Liver (tissue), 9 donors: ENCODE measurements around the gene CTXN1. TPM values are rescaled to one million over a fixed set of nuclear protein-coding genes. Genes with fewer than 3 reads are reported as not detected.

Experiments used
- DNase-seq: peaks from one replicate; pipeline ENCODE4 v3.0.0-alpha.2; 2017; ENCODE audit warnings: low spot score
- H3K27ac ChIP-seq, 2 donors: one replicate each; pipeline ENCODE4 v1.7.0; 2013; ENCODE audit warnings: inconsistent platforms in 2 of 2, low read length in 2 of 2, control low read depth in 1 of 2, low read depth in 1 of 2, mild to moderate bottlenecking in 1 of 2
- H3K27me3 ChIP-seq, 4 donors: one replicate each; pipeline versions ENCODE4 v1.6.1 to v1.7.0; 2013; ENCODE audit warnings: low read length in 3 of 4, inconsistent platforms in 1 of 4, mild to moderate bottlenecking in 1 of 4, moderate library complexity in 1 of 4; ENCODE audit not compliant: control insufficient read depth in 4 of 4, insufficient read depth in 4 of 4
- H3K36me3 ChIP-seq, 4 donors: one replicate each; pipeline versions ENCODE4 v1.6.1 to v1.7.0; 2013; ENCODE audit warnings: low read length in 3 of 4, mild to moderate bottlenecking in 3 of 4, low read depth in 1 of 4, moderate library complexity in 1 of 4; ENCODE audit not compliant: control insufficient read depth in 4 of 4, insufficient read depth in 3 of 4
- H3K4me1 ChIP-seq, 4 donors: one replicate each; pipeline versions ENCODE4 v1.6.1 to v1.7.0; 2013; ENCODE audit warnings: low read length in 3 of 4, mild to moderate bottlenecking in 3 of 4, moderate library complexity in 1 of 4; ENCODE audit not compliant: control insufficient read depth in 4 of 4, insufficient read depth in 4 of 4
- H3K4me3 ChIP-seq, 3 donors: one replicate each; pipeline versions ENCODE4 v1.6.1 to v1.7.0; 2013; ENCODE audit warnings: low read length in 3 of 3, control low read depth in 1 of 3, low read depth in 1 of 3, mild to moderate bottlenecking in 1 of 3
- H3K9ac ChIP-seq, 2 donors: one replicate each; pipeline ENCODE4 v1.7.0; 2013; ENCODE audit warnings: low read length in 2 of 2, mild to moderate bottlenecking in 2 of 2, moderate library complexity in 2 of 2, control low read depth in 1 of 2, low read depth in 1 of 2
- H3K9me3 ChIP-seq, 4 donors: one replicate each; pipeline versions ENCODE4 v1.6.1 to v1.7.0; 2013; ENCODE audit warnings: low read length in 3 of 4; ENCODE audit not compliant: control insufficient read depth in 4 of 4
- ATF3 ChIP-seq: IDR thresholded peaks from 2 replicates; pipeline ENCODE4 v1.6.1; 2016; ENCODE audit warnings: antibody characterized with exemption
- CTCF ChIP-seq: fragments of 150-350 bp; IDR thresholded peaks from 2 replicates; pipeline ENCODE4 v1.5.1; 2017; ENCODE audit warnings: improper control_type of control experiment, low read depth, low read length; ENCODE audit not compliant: missing input control
- EGR1 ChIP-seq, 2 donors: IDR thresholded peaks; 2 replicates each; pipeline ENCODE4 v1.6.1; 2016 to 2018; ENCODE audit warnings: antibody characterized with exemption in 2 of 2, low read depth in 2 of 2
- FOXA2 ChIP-seq: IDR thresholded peaks from 2 replicates; pipeline ENCODE4 v1.6.1; 2016; ENCODE audit warnings: antibody characterized with exemption
- GABPA ChIP-seq, 2 donors: IDR thresholded peaks in 1 of 2; conservative IDR thresholded peaks in 1 of 2; 2 replicates each; pipeline ENCODE4 v1.6.1; 2016; ENCODE audit warnings: antibody characterized with exemption in 2 of 2, mild to moderate bottlenecking in 1 of 2, moderate library complexity in 1 of 2
- HNF4A ChIP-seq, 2 donors: conservative IDR thresholded peaks; 2 replicates each; pipeline ENCODE4 v1.6.1; 2016; ENCODE audit warnings: antibody characterized with exemption in 2 of 2, mild to moderate bottlenecking in 2 of 2
- JUND ChIP-seq, 2 donors: IDR thresholded peaks; 2 replicates each; pipeline ENCODE4 v1.6.1; 2016; ENCODE audit warnings: antibody characterized with exemption in 2 of 2
- NR2F2 ChIP-seq: IDR thresholded peaks from 2 replicates; pipeline ENCODE4 v1.6.1; 2016; ENCODE audit warnings: antibody characterized with exemption
- RAD21 ChIP-seq, 2 donors: IDR thresholded peaks; 2 replicates each; pipeline ENCODE4 v1.6.1; 2016; ENCODE audit warnings: antibody characterized with exemption in 2 of 2, mild to moderate bottlenecking in 2 of 2
- RXRA ChIP-seq, 2 donors: IDR thresholded peaks; 2 replicates each; pipeline ENCODE4 v1.6.1; 2017 to 2018; ENCODE audit warnings: antibody characterized with exemption in 2 of 2, mild to moderate bottlenecking in 1 of 2
- SP1 ChIP-seq: IDR thresholded peaks from 2 replicates; pipeline ENCODE4 v1.6.1; 2018; ENCODE audit warnings: antibody characterized with exemption, mild to moderate bottlenecking
- TAF1 ChIP-seq: conservative IDR thresholded peaks from 2 replicates; pipeline ENCODE4 v1.6.1; 2016; ENCODE audit warnings: antibody characterized with exemption, mild to moderate bottlenecking
- YY1 ChIP-seq: IDR thresholded peaks from 2 replicates; pipeline ENCODE4 v1.6.1; 2016; ENCODE audit warnings: antibody characterized with exemption, mild to moderate bottlenecking
- WGBS: extraction: QIAGEN DNeasy Blood & Tissue Kit; methylation state at CpG from one replicate; pipeline ENCODE4 v1.1.7; 2013; 5-methylcytosine and 5-hydroxymethylcytosine counted together
- polyA plus RNA-seq, 2 donors: library from polyadenylated mRNA; stranded (reverse) in 1 of 2; unstranded in 1 of 2; fragments of 200-250 nt in 1 of 2; fragments of >200 nt in 1 of 2; fragmentation: Nextera tagmentation in 1 of 2; extraction: Ambion mirVana in 1 of 2; gene quantifications; one replicate each; pipeline versions ENCODE4 v1.2.1 to v1.2.3, GENCODE V29; 2013 to 2015
- total RNA-seq, 2 donors: library from RNA; depleted of rRNA; stranded (reverse); fragments of >200 nt; gene quantifications; one replicate each; pipeline ENCODE4 v1.2.3, GENCODE V29; 2014
- TF ChIP-seq, protein P1 (sequence below): IDR thresholded peaks from 2 replicates; pipeline ENCODE4 v1.6.1; 2016; ENCODE audit warnings: antibody characterized with exemption
- TF ChIP-seq, protein P2 (sequence below): IDR thresholded peaks from 2 replicates; pipeline ENCODE4 v1.6.1; 2016; ENCODE audit warnings: antibody characterized with exemption, mild to moderate bottlenecking
- TF ChIP-seq, protein P3 (sequence below): IDR thresholded peaks from 2 replicates; pipeline ENCODE4 v1.6.1; 2016; ENCODE audit warnings: antibody characterized with exemption
- donor health status: healthy.
- donor health status: healthy.
- donor health status: healthy.
- donor health status: healthy.
- donor health status: healthy.

CTXN1 gene
- total and polyA plus RNA-seq, 4 donors = 0.07 to 0.14 (median 0.08) TPM; not detected in 1

DNA sequence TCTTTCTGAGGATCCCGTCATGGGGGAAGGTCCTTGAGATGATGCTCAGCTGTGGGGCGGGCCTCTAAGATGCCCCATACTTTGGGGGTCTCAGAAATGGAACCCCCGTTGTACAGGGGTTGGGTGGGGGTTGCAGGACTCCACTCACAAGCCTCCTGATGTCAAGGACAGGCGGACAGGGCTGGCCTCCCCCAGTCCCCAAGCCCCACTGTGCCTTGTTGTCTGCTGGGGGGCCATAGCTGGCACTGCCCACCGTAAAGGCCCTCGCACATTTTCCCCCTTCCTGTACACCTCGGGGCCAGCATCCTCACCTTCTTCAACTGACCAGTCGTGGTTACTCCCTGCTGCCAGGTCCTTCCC, 3.1 kb downstream of the CTXN1 start:
- peaks cover 18 to 43% (median 29%) of the 10 kb centered on the region in 4 donors for H3K4me1 ChIP-seq
- 92% methylated on average over 8 of the region's 8 CpGs for WGBS
- no peak overlapping the region for H3K4me3 ChIP-seq
- no peak overlapping the region for H3K27ac ChIP-seq
- TF ChIP-seq GABPA (IDR thresholded peaks at IDR 0.05 in 1 of 2, conservative IDR thresholded peaks at IDR 0.05 in 1 of 2) = no peak
- no peak for TF ChIP-seq JUND (IDR thresholded peaks at IDR 0.05)
- no peak for TF ChIP-seq RXRA (IDR thresholded peaks at IDR 0.05)
- TF ChIP-seq, protein P1, sequence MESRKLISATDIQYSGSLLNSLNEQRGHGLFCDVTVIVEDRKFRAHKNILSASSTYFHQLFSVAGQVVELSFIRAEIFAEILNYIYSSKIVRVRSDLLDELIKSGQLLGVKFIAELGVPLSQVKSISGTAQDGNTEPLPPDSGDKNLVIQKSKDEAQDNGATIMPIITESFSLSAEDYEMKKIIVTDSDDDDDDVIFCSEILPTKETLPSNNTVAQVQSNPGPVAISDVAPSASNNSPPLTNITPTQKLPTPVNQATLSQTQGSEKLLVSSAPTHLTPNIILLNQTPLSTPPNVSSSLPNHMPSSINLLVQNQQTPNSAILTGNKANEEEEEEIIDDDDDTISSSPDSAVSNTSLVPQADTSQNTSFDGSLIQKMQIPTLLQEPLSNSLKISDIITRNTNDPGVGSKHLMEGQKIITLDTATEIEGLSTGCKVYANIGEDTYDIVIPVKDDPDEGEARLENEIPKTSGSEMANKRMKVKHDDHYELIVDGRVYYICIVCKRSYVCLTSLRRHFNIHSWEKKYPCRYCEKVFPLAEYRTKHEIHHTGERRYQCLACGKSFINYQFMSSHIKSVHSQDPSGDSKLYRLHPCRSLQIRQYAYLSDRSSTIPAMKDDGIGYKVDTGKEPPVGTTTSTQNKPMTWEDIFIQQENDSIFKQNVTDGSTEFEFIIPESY = no peak
- TF ChIP-seq YY1 = no peak
- TF ChIP-seq, protein P2, sequence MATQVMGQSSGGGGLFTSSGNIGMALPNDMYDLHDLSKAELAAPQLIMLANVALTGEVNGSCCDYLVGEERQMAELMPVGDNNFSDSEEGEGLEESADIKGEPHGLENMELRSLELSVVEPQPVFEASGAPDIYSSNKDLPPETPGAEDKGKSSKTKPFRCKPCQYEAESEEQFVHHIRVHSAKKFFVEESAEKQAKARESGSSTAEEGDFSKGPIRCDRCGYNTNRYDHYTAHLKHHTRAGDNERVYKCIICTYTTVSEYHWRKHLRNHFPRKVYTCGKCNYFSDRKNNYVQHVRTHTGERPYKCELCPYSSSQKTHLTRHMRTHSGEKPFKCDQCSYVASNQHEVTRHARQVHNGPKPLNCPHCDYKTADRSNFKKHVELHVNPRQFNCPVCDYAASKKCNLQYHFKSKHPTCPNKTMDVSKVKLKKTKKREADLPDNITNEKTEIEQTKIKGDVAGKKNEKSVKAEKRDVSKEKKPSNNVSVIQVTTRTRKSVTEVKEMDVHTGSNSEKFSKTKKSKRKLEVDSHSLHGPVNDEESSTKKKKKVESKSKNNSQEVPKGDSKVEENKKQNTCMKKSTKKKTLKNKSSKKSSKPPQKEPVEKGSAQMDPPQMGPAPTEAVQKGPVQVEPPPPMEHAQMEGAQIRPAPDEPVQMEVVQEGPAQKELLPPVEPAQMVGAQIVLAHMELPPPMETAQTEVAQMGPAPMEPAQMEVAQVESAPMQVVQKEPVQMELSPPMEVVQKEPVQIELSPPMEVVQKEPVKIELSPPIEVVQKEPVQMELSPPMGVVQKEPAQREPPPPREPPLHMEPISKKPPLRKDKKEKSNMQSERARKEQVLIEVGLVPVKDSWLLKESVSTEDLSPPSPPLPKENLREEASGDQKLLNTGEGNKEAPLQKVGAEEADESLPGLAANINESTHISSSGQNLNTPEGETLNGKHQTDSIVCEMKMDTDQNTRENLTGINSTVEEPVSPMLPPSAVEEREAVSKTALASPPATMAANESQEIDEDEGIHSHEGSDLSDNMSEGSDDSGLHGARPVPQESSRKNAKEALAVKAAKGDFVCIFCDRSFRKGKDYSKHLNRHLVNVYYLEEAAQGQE = no peak
- TF ChIP-seq, protein P3, sequence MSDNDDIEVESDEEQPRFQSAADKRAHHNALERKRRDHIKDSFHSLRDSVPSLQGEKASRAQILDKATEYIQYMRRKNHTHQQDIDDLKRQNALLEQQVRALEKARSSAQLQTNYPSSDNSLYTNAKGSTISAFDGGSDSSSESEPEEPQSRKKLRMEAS = no peak
- TF ChIP-seq HNF4A (conservative IDR thresholded peaks at IDR 0.05) = no peak
- TF ChIP-seq FOXA2 = no peak
- no peak for TF ChIP-seq NR2F2
- TF ChIP-seq ATF3 = no peak
- TF ChIP-seq RAD21 (IDR thresholded peaks at IDR 0.05) = no peak
- no peak for TF ChIP-seq CTCF
- TF ChIP-seq SP1 = no peak
- TF ChIP-seq EGR1 (IDR thresholded peaks at IDR 0.05; ENCODE audit: low read depth in 2 of 2) = no peak
- TF ChIP-seq TAF1 = no peak
- peaks cover 0 to 12% (median 5%) of the 10 kb centered on the region in 4 donors for H3K36me3 ChIP-seq
- H3K9me3 ChIP-seq = no peaks in the 10 kb centered on the region
- H3K9ac ChIP-seq = no peak overlapping the region
- no peak for DNase-seq
- no peaks in the 10 kb centered on the region for H3K27me3 ChIP-seq
